ENCODE results near the gene CYB5R3. TPM values are rescaled to one million over a fixed set of nuclear protein-coding genes. Genes with fewer than 3 reads are reported as not detected.
A peak's percentile ranks its signal among the peaks of the same experiment; 100 is the strongest.

Gene CYB5R3
- 100 to 1,000 TPM in 1 of 3 donors, 10 to 100 TPM in 2; 52.2 to 117 (median 77.7) TPM for polyA plus RNA-seq

GRCh38 chr22:42649246-42650099 lies at the start of gene CYB5R3:
TSS of gene CYB5R3 (minus strand) at chr22:42649392. CDS start at chr22:42649315, 77 bp downstream.
- Mint-ChIP-seq H3K27me3 (ENCODE audit: low read depth in 3 of 3) (peaks cover 5 to 20% (median 9%) of the 10 kb centered on the region in 3 donors), H3K36me3 (no peaks in the 10 kb centered on the region), H3K27ac (peak within 1 kb of the TSS; percentile 94 to 100 (median 99)), H3K4me1 (peaks cover 33 to 37% of the 10 kb centered on the region in 2 donors), H3K9me3 (no peaks in the 10 kb centered on the region), H3K4me3 (peak within 1 kb of the TSS; percentile 92 to 100 (median 99))
- peak; percentile 72 to 77 (median 76) for DNase-seq

GRCh38 chr22:42697542-42698013 lies 48.4 kb upstream of the CYB5R3 start:
- Mint-ChIP-seq H3K36me3 (no peaks in the 10 kb centered on the region), H3K27me3 (ENCODE audit: low read depth in 3 of 3) (peaks cover 0 to 3% (median 2%) of the 10 kb centered on the region in 3 donors)

GRCh38 chr22:42696331-42696967 lies 47.3 kb upstream of the CYB5R3 start:
- Mint-ChIP-seq H3K27ac (peak overlapping the region in 1 of 6 donors; percentile 48), H3K27me3 (ENCODE audit: low read depth in 3 of 3) (peaks cover 2 to 3% (median 2%) of the 10 kb centered on the region in 3 donors), H3K36me3 (no peaks in the 10 kb centered on the region), H3K4me1 (no peaks in the 10 kb centered on the region), H3K9me3 (no peaks in the 10 kb centered on the region), H3K4me3 (no peak overlapping the region)
- no peak for DNase-seq

More at GRCh38 chr22:42697542-42698013, 48.4 kb upstream of the CYB5R3 start:
- no peak overlapping the region for H3K27ac Mint-ChIP-seq
- no peak overlapping the region for H3K4me3 Mint-ChIP-seq
- no peaks in the 10 kb centered on the region for H3K9me3 Mint-ChIP-seq
- no peaks in the 10 kb centered on the region for H3K4me1 Mint-ChIP-seq
- no peak for DNase-seq

- no peaks in the 10 kb centered on the region for H3K36me3 Mint-ChIP-seq
- no peaks in the 10 kb centered on the region for H3K9me3 Mint-ChIP-seq
- no peak for DNase-seq
These were observed 46.1 kb upstream of the CYB5R3 start for GRCh38 chr22:42695294-42695693.

GRCh38 chr22:42693763-42694683 lies 44.8 kb upstream of the CYB5R3 start:
- Mint-ChIP-seq H3K4me3 (no peak overlapping the region), H3K36me3 (no peaks in the 10 kb centered on the region), H3K4me1 (no peaks in the 10 kb centered on the region), H3K27ac (no peak overlapping the region), H3K9me3 (no peaks in the 10 kb centered on the region), H3K27me3 (ENCODE audit: low read depth in 3 of 3) (peaks cover 0 to 2% (median 2%) of the 10 kb centered on the region in 3 donors)
- DNase-seq: no peak

More at GRCh38 chr22:42695294-42695693, 46.1 kb upstream of the CYB5R3 start:
- Mint-ChIP-seq H3K27ac (no peak overlapping the region), H3K27me3 (ENCODE audit: low read depth in 3 of 3) (peaks cover 2 to 3% (median 2%) of the 10 kb centered on the region in 3 donors), H3K4me1 (no peaks in the 10 kb centered on the region), H3K4me3 (no peak overlapping the region)

GRCh38 chr22:42693055-42693762 lies 44.0 kb upstream of the CYB5R3 start:
- Mint-ChIP-seq H3K4me1 (no peaks in the 10 kb centered on the region), H3K9me3 (no peaks in the 10 kb centered on the region), H3K4me3 (no peak overlapping the region), H3K27me3 (ENCODE audit: low read depth in 3 of 3) (peaks cover 0 to 2% (median 2%) of the 10 kb centered on the region in 3 donors), H3K27ac (no peak overlapping the region), H3K36me3 (no peaks in the 10 kb centered on the region)
- DNase-seq: no peak

GRCh38 chr22:42692239-42693054 lies 43.3 kb upstream of the CYB5R3 start:
- Mint-ChIP-seq H3K9me3 (no peaks in the 10 kb centered on the region), H3K36me3 (no peaks in the 10 kb centered on the region), H3K27ac (no peak overlapping the region), H3K27me3 (ENCODE audit: low read depth in 3 of 3) (peaks cover 0 to 2% (median 2%) of the 10 kb centered on the region in 3 donors), H3K4me1 (no peaks in the 10 kb centered on the region), H3K4me3 (no peak overlapping the region)
- no peak for DNase-seq

- H3K4me1 Mint-ChIP-seq: no peaks in the 10 kb centered on the region
- H3K9me3 Mint-ChIP-seq: no peaks in the 10 kb centered on the region
- DNase-seq: no peak
- H3K36me3 Mint-ChIP-seq: no peaks in the 10 kb centered on the region
- H3K27ac Mint-ChIP-seq: no peak overlapping the region
- no peak overlapping the region for H3K4me3 Mint-ChIP-seq
- H3K27me3 Mint-ChIP-seq (ENCODE audit: low read depth in 3 of 3): peaks cover 0 to 2% (median 2%) of the 10 kb centered on the region in 3 donors
These were observed 42.2 kb upstream of the CYB5R3 start for GRCh38 chr22:42691440-42691839.

- H3K4me3 Mint-ChIP-seq: no peak overlapping the region
- no peak overlapping the region for H3K27ac Mint-ChIP-seq
- no peaks in the 10 kb centered on the region for H3K36me3 Mint-ChIP-seq
- DNase-seq: no peak
- no peaks in the 10 kb centered on the region for H3K4me1 Mint-ChIP-seq
- H3K27me3 Mint-ChIP-seq (ENCODE audit: low read depth in 3 of 3): peaks cover 0 to 3% (median 2%) of the 10 kb centered on the region in 3 donors
- no peaks in the 10 kb centered on the region for H3K9me3 Mint-ChIP-seq
These were observed 39.3 kb upstream of the CYB5R3 start for GRCh38 chr22:42688241-42689211.

GRCh38 chr22:42686756-42687491 lies 37.7 kb upstream of the CYB5R3 start:
- no peak overlapping the region for H3K4me3 Mint-ChIP-seq
- no peak for DNase-seq
- peaks cover 0 to 3% (median 0%) of the 10 kb centered on the region in 3 donors for H3K27me3 Mint-ChIP-seq (ENCODE audit: low read depth in 3 of 3)
- H3K36me3 Mint-ChIP-seq: no peaks in the 10 kb centered on the region
- no peaks in the 10 kb centered on the region for H3K4me1 Mint-ChIP-seq
- H3K27ac Mint-ChIP-seq: peak overlapping the region in 1 of 6 donors; percentile 71
- no peaks in the 10 kb centered on the region for H3K9me3 Mint-ChIP-seq
